ENCODE measurements around the gene WIZ. TPM values are rescaled to one million over a fixed set of nuclear protein-coding genes. Genes with fewer than 3 reads are reported as not detected.

The WIZ gene
- total RNA-seq, 4 donors from 2014 or later, result 36.1 to 74.3 (median 50.3) TPM

DNA sequence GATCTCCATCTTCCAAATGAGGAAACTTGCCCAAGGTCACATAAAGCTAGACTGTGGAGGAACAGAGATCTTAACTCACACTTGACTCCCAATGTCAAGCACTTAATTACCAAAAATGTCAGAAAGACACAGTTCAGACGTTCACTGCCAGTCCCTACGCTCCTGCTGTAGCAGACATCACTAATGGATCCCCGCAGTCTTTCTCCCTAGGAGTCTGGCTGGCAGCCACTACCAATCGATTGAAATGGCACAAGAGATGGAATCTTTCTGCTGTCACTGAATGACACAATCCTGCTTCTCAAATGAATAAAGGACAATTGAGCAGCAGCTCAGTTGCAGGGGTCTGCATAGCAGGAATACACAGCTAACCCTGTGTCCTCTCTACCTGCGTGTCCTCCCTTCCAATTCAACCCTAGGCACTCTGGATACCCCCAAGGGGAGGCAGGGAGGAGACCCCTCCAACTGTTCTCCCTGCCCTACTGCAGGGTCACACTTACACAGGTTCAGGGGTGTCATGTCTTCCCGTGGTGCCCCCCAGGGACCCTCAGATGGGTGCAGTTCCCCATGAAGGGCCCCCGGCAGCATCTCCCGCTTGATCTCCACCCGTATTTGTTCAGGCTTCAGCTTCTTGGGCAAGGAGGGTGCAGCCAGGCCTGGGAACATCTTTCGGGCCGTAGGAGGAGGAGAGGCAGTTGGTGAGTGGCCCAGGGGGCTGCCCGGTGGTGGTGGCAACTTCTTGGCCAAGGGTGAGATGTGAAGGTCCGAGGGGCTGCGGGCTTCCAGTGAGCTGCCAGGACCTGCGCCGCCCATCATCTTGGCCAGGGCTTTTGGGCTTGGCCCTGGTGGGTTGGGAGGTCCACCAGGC lies 23.0 kb downstream of the WIZ start:
- no peak for DNase-seq (ENCODE audit: extremely low spot score)
- Histone ChIP-seq H3K4me3 (no peak overlapping the region), H3K27ac (replicated peaks in 1 of 4) (no peak overlapping the region), H3K36me3 (peaks cover 50 to 83% (median 79%) of the 10 kb centered on the region in 4 donors), H3K9me3 (peaks cover 0 to 6% (median 2%) of the 10 kb centered on the region in 4 donors), H3K4me1 (peaks cover 27 to 41% (median 36%) of the 10 kb centered on the region in 4 donors), H3K27me3 (no peaks in the 10 kb centered on the region)
- 63% methylated on average over 5 of the region's 16 CpGs for WGBS
- TF ChIP-seq EP300 (IDR thresholded peaks at IDR 0.05), result no peak
- no peak for TF ChIP-seq POLR2AphosphoS5 (IDR thresholded peaks at IDR 0.05)
- TF ChIP-seq, protein P1, sequence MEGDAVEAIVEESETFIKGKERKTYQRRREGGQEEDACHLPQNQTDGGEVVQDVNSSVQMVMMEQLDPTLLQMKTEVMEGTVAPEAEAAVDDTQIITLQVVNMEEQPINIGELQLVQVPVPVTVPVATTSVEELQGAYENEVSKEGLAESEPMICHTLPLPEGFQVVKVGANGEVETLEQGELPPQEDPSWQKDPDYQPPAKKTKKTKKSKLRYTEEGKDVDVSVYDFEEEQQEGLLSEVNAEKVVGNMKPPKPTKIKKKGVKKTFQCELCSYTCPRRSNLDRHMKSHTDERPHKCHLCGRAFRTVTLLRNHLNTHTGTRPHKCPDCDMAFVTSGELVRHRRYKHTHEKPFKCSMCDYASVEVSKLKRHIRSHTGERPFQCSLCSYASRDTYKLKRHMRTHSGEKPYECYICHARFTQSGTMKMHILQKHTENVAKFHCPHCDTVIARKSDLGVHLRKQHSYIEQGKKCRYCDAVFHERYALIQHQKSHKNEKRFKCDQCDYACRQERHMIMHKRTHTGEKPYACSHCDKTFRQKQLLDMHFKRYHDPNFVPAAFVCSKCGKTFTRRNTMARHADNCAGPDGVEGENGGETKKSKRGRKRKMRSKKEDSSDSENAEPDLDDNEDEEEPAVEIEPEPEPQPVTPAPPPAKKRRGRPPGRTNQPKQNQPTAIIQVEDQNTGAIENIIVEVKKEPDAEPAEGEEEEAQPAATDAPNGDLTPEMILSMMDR (IDR thresholded peaks at IDR 0.05), result no peak
- TF ChIP-seq POLR2A (IDR thresholded peaks at IDR 0.05; ENCODE audit: low read depth), result no peak
- intact Hi-C loops (cut with DNase I), result no loop called here

DNA sequence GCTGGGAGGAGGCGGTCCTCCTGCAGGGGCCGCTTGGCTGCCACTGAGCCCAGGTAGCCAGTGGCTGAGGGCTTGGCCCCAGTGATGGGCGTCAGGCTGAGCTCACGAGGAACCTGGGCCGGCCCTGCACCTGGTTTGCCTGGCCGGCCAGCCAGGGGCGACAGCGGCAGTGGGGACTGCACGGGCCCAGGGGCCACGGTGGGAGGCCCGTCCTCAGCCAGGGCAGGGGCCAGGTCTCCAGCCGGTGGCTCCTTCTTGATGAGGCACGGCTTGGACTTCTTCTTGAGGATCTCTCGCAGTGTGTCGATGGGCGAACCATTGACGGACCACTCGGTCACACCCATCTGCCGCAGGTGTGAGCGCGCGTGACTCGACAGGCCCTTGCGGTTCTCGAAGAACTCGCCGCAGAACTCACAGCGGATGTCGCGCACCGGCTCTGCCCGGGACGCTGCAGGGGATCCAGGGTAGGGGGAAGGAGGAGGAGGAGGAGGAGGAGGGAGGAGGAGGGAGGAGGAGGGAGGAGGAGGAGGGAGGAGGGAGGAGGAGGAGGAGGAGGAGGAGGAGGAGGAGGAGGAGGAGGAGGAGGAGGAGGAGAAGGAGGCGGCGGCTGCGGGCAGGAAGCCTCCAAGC lies 24.3 kb downstream of the WIZ start:
- intact Hi-C loops (cut with DNase I), result no loop called here

DNA sequence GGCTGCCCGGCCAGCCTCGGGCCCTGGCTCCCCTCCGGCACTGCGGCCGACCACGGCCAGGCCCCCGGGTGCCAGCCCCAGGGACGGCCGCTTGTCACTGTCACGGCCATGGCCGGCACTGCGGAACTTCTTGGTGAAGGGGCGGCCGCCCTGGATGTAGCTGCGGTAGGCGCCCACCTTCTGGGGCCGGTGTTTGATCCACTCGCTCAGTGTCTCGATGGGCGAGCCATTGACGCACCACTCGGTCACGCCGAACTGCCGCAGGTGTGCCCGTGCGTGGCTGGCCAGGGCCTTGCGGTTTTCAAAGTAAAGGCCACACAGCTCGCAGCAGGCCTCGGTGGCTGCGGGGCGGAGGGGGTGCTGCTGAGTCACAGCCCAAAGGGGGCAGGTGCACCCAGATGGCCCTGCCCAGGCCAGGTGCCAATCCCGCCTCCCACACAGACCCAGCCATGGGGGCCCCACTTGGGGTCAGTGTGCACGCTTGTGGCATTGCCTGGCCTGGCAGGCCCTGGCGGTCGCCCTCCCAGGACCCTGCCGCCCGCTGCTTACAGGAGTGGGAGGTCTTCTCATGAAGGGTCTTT lies 25.0 kb downstream of the WIZ start:
- Histone ChIP-seq H3K4me1 (peaks cover 10 to 23% (median 20%) of the 10 kb centered on the region in 4 donors), H3K27ac (replicated peaks in 1 of 4) (no peak overlapping the region), H3K27me3 (no peaks in the 10 kb centered on the region), H3K9me3 (peaks cover 0 to 6% (median 2%) of the 10 kb centered on the region in 4 donors), H3K36me3 (peaks cover 47 to 82% (median 77%) of the 10 kb centered on the region in 4 donors), H3K4me3 (no peak overlapping the region)
- intact Hi-C loops (cut with DNase I), result no loop called here
- TF ChIP-seq POLR2AphosphoS5 (IDR thresholded peaks at IDR 0.05) (no peak), EP300 (IDR thresholded peaks at IDR 0.05) (no peak), POLR2A (IDR thresholded peaks at IDR 0.05; ENCODE audit: low read depth) (no peak)
- TF ChIP-seq, protein P1 (IDR thresholded peaks at IDR 0.05), result no peak
- WGBS, result 96% methylated on average over 29 of the region's 38 CpGs
- no peak for DNase-seq (ENCODE audit: extremely low spot score)

More for the DNA sequence above, 24.3 kb downstream of the WIZ start:
- peaks cover 50 to 85% (median 81%) of the 10 kb centered on the region in 4 donors for H3K36me3 ChIP-seq
- TF ChIP-seq EP300 (IDR thresholded peaks at IDR 0.05) (no peak), POLR2AphosphoS5 (IDR thresholded peaks at IDR 0.05) (no peak), POLR2A (IDR thresholded peaks at IDR 0.05; ENCODE audit: low read depth) (no peak)
- TF ChIP-seq, protein P1 (IDR thresholded peaks at IDR 0.05), result no peak
- DNase-seq (ENCODE audit: extremely low spot score), result no peak
- WGBS, result 90% methylated on average over 14 of the region's 36 CpGs
- peaks cover 15 to 28% (median 24%) of the 10 kb centered on the region in 4 donors for H3K4me1 ChIP-seq
- no peaks in the 10 kb centered on the region for H3K27me3 ChIP-seq
- H3K4me3 ChIP-seq, result no peak overlapping the region
- H3K9me3 ChIP-seq, result peaks cover 0 to 6% (median 2%) of the 10 kb centered on the region in 4 donors
- no peak overlapping the region for H3K27ac ChIP-seq (replicated peaks in 1 of 4)

DNA sequence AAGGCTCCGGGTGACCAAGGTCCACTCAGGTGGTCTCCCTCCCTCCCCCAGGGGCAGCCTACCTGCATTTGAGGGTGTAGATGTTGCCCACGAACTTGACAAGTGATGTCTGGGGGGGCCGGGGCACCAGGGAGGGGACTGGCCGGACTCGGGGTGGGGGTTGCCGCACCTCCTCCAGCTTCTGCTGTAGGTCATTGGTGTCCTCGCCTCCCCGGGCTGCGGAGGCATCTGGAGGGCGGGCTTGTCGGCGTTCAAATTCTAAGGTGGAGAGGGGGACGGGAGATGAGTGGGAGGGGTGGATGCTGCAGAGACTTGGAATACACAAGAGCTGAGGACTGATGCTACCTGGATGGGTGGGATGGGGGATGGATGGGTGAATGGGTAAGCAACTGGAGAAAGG lies 25.6 kb downstream of the WIZ start:
- TF ChIP-seq POLR2A (IDR thresholded peaks at IDR 0.05; ENCODE audit: low read depth) (no peak), POLR2AphosphoS5 (IDR thresholded peaks at IDR 0.05) (no peak), EP300 (IDR thresholded peaks at IDR 0.05) (no peak)
- TF ChIP-seq, protein P1 (IDR thresholded peaks at IDR 0.05), result no peak
- peaks cover 0 to 6% (median 2%) of the 10 kb centered on the region in 4 donors for H3K9me3 ChIP-seq
- intact Hi-C loops (cut with DNase I), result no loop called here

More for the DNA sequence above, 25.6 kb downstream of the WIZ start:
- H3K4me3 ChIP-seq, result no peak overlapping the region
- H3K36me3 ChIP-seq, result peaks cover 43 to 76% (median 71%) of the 10 kb centered on the region in 4 donors
- 96% methylated on average over 11 of the region's 13 CpGs for WGBS
- DNase-seq (ENCODE audit: extremely low spot score), result no peak
- no peak overlapping the region for H3K27ac ChIP-seq (replicated peaks in 1 of 4)
- H3K27me3 ChIP-seq, result no peaks in the 10 kb centered on the region
- H3K4me1 ChIP-seq, result peaks cover 10 to 22% (median 19%) of the 10 kb centered on the region in 4 donors

Data from esophagus muscularis mucosa (tissue), 4 donors.